T follicular helper cell (primary cell): Measurements from ENCODE around the gene SORCS3.

ENCODE experiments used
- DNase-seq: peaks from one replicate; pipeline ENCODE4 v3.0.0-alpha.2; 2020; ENCODE audit warnings: low read depth

The SORCS3 gene

GRCh38 chr10:105187243-105187642, 546.2 kb downstream of the SORCS3 start:
- DNase-seq: no peak

- DNase-seq: no peak
Observed at GRCh38 chr10:105188737-105189462, 547.8 kb downstream of the SORCS3 start.

- DNase-seq: no peak
Observed at GRCh38 chr10:105189463-105189800, 548.3 kb downstream of the SORCS3 start.

- DNase-seq: no peak
Observed at GRCh38 chr10:105192146-105192545, 551.1 kb downstream of the SORCS3 start.

GRCh38 chr10:105192861-105193260, 551.8 kb downstream of the SORCS3 start:
- no peak for DNase-seq

GRCh38 chr10:105195831-105196230, 554.7 kb downstream of the SORCS3 start:
- no peak for DNase-seq

GRCh38 chr10:105197598-105198364, 556.7 kb downstream of the SORCS3 start:
- no peak for DNase-seq

- DNase-seq: no peak
Observed at GRCh38 chr10:105206616-105207015, 565.5 kb downstream of the SORCS3 start.

- DNase-seq: no peak
Observed at GRCh38 chr10:105207476-105207995, 566.4 kb downstream of the SORCS3 start.

- no peak for DNase-seq
Observed at GRCh38 chr10:105210546-105210945, 569.5 kb downstream of the SORCS3 start.

- DNase-seq: no peak
Observed at GRCh38 chr10:105237685-105238084, 596.6 kb downstream of the SORCS3 start.

- no peak for DNase-seq
Observed at GRCh38 chr10:105239311-105240219, 598.5 kb downstream of the SORCS3 start.

GRCh38 chr10:105241254-105241653, 600.2 kb downstream of the SORCS3 start:
- DNase-seq: no peak

- DNase-seq: no peak
Observed at GRCh38 chr10:105243381-105243780, 602.3 kb downstream of the SORCS3 start.

GRCh38 chr10:105243825-105244224, 602.7 kb downstream of the SORCS3 start:
- no peak for DNase-seq

GRCh38 chr10:105247831-105248499, 606.9 kb downstream of the SORCS3 start:
- DNase-seq: no peak

GRCh38 chr10:105252911-105253310, 611.8 kb downstream of the SORCS3 start:
- no peak for DNase-seq

GRCh38 chr10:105253515-105254212, 612.6 kb downstream of the SORCS3 start:
- DNase-seq: no peak

GRCh38 chr10:105258036-105258673, 617.1 kb downstream of the SORCS3 start:
- DNase-seq: no peak

- DNase-seq: no peak
Observed at GRCh38 chr10:105258674-105259065, 617.6 kb downstream of the SORCS3 start.

- DNase-seq: no peak
Observed at GRCh38 chr10:105259201-105259600, 618.1 kb downstream of the SORCS3 start.
